ENCODE measurements around the gene C16orf82.
"Not testable (repeated sequence)": the region's sequence is repeated elsewhere in the genome, so short reads cannot be mapped to it uniquely, and the experiment has no call there.

Gene C16orf82

DNA sequence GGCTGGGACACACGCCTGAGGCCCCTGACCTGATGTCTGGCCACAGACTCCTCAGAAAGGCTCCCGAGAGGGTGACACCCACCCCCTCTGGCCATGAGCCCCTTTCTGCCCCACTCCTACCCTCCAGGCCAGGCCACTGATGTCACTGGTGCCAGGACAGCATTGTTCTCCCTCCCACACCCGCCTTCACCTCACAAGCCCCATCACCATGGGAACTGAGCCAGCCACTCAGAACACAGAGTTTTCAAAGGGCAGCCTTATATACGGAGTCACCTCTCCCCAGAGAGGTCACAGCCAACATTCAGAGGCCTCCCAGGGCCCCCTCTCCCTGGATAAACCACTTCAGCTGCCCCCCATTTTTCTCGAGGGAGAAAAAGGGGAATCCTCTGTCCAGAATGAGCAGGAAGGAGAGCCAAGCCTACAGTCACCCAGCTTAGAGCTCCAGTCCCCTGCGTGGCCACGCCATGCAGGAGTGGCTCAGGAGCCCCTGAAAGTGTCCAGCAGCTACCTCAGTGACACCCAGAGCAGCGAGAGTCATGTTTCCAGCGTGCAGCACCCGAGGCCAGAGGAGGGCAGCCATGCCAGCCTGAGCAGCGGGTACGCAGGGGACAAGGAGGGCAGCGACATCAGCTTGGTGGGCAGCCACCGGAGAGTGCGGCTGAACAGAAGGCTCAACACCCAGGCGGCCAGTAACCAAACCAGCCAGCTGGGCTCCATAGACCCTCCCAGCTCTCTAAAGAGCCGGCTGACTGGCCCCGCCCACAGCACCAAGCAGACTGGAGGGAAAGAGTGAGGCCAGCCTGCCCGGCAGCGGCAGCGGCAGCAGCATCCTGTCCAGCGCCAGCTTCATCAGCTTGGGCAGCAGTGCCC lies at the start of gene C16orf82:
C16orf82 (plus strand) TSS at position 260 of the 870 bp plus-strand sequence.
- FAIRE-seq: no peak

DNA sequence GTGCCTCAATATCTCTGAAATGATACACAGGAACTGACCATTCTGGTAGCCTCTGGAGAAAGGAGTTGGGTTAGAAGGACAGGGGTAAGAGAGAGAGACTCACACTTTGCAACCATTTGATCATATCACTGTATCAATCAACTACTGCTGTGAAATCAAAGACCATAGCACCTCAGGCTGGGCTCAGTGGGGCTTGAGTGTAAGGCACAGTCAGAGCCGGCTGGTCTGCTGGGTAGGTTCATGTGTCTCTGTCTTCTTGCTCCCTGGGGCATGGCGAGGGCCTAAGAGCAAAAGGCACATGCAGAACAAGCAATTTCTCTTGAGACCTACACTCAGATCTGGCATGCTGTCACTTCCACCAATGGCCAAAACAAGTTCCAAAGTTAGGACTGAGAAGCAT lies 46.7 kb upstream of the C16orf82 start:
- FAIRE-seq: no peak

DNA sequence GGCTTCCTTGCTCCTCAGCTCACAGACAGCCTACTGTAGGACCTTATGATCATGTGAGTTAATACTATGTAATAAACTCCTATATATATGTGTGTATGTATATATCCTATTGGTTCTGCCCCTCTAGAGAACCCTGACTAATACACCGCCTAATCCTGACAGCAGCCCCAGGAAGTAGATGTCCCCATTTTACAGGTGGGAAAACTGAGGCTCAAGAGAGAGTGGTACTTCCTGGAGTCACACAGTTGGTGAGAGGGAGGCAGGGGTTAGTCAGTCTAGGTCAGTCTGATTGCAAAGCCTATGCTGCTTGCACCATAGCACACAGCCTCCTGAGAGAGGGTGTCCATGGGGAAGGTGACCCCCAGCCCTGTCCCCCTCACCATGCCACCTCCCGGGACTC lies 42.7 kb upstream of the C16orf82 start:
- no peak for FAIRE-seq

DNA sequence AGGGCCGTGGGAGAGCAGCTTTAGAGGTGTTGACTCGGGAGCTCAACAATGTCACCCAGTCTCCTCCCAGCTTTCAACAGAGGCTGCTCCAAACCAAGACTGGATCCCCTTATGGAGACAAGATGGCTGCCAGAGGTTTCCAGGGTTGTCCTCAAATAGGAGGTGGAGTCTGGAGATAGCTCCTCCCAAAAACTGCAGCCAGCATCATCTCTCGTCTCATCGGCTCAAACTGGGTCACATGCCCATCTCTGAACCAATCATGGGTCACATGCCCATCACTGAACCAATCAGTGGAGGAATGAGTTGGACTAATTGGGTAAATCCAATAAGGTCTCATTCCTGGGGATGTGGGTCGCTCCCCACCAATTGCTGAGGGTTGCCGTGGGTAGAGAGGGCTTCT lies 41.1 kb upstream of the C16orf82 start:
- no peak for FAIRE-seq

DNA sequence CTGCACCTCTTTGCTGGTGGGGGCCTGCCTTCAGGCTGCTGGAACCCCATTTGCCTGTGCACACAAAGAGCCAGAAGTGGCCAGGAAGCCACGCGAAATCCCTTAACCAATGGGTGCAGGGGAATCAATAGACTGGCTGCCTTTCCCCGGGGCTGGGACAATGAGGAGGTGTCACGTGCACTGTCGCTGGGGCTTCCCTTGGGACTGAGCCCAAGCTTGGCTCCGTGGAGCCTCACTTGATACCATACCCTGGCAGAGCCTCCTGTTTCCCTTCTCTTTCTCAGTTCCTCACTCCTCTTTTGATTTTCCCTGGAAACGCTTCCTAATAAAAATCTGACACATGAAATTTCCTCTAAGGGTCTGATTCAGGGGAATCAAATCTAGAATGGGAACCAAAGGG lies 38.8 kb upstream of the C16orf82 start:
- FAIRE-seq: no peak

DNA sequence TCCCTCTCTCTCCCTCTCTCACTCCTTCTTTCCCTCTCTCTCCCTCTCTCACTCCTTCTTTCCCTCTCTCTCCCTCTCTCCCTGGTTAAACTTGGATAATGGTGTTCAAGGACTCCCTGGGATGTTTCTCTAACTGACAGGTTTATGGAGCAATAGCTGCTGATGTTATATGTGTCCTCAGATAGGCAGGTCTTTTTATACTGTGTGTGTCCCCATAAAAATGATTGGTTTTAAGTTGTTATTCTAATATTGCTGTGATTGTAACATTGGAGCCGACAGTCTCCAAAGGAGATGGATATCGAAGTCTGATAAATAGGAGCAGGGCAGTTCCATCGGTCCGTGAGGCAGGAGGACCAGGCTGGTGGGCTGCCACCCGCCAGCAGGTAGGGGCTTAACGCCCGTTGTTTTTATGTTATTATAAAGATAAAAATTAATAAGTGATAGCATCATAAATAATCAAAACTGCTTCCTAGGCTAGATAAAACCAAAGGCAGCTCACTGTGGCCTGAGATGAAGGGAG lies 38.1 kb upstream of the C16orf82 start:
- no peak for FAIRE-seq

DNA sequence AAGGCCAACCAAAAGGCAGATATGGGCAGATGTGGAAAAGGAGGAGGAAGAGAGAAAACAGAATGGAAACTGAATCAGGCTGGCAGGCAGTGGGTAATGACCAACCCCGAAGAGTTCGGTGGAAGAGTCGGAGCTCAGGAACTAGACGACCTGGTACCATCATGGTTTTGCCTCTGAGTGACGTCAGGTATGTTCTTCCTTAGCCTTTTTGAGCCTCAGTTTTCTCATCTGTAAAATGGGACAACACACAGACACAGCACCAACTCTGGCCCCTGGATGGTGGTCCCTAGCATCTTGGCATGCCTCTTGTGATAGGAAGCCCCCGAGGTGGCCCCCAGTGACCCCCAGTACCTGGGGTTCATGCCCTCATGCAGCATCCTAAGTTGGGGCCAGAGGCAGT lies 37.2 kb upstream of the C16orf82 start:
- no peak for FAIRE-seq

DNA sequence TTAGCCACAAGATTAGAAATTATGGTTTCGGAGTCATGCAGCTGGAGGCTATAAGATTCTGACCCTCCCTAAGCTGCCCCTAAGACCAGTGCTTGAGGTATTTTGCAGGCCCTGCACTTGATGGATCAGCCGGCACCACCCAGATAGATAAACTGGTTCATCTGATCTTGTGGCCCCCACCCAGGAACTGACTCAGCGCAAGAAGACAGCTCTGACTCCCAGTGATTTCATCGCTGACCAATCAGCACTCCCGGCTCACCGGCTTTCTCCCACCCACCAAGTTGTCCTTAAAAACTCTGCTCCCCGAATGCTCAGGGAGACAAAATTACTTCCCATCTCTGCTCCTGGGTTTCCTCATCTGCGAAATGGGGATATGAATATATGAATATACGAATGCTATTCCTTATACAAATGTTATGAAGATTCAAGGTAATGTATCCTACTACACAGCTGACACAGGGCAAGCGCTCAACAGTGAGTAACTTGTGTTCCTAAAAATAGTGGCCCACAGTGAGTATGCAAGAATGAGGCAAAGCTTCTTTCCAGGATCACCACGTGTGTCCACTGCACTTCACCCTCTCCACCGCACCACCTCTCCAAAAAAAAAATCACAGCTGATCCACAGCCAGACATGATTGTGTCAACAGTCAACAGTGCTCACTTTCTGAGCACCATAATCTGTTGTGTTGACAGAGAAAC lies 33.3 kb upstream of the C16orf82 start:
- no peak for FAIRE-seq

DNA sequence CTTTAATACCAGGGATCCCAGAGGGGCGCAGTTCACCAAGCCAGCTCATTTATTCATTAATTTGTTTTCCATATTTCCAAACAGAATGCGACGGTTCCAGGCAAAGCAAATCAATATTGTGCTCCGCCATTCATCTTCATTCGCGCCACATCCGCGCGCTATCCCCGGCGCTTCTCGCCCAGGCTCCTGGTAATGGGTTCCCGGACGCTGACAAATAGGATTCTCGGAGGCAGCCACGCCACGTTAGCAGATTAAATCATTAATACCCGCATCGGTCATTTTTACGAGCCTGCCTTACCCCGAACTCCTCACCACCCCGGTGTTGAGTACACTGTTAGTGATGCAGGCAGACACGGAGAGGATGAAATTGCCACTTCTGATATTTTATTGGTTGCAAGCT lies 26.0 kb upstream of the C16orf82 start:
- no peak for FAIRE-seq

DNA sequence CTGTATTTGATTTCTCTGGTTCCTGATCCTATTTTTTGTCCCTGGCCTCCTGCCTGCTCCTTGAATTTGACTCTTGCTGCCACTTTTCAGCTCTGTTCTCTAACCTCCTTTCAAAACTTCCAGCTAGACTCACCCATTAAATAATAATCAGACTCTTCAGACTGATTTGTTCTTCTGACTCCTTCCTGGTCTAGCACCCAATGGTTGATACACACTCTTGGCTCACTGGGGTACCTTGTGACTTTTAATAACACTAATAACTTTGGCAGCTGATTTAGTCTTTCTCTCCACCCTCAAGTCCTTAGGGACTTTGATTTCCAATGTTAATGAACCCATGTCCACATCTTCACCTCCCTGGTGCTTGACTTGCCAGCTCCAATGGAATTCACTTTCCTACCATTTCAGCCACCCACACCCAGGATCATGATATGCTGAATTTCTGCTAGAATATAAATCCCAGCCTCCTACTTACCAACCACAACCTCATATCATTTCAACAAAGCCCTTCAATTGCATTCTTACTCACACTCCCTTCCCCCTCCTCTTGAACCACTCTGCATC lies 19.7 kb upstream of the C16orf82 start:
- FAIRE-seq: no peak

DNA sequence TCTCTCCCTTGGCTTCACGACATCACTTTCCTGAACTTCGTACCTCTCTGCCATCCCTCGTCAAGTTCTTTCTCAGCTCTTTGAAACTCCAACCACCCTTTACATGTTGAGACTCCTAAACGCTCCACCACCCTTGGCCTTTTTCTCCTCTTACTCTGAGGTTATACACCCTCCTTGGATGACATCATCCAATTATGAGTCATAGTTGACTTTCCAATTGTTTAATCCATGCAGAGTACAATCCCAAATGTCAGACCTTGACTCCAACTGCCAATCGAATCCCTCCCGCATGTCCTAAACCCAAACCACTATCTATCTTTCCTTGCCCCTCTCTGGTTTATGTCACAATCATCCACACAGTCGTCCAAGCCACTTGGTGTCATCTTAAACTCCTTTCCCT lies 18.4 kb upstream of the C16orf82 start:
- FAIRE-seq: no peak

DNA sequence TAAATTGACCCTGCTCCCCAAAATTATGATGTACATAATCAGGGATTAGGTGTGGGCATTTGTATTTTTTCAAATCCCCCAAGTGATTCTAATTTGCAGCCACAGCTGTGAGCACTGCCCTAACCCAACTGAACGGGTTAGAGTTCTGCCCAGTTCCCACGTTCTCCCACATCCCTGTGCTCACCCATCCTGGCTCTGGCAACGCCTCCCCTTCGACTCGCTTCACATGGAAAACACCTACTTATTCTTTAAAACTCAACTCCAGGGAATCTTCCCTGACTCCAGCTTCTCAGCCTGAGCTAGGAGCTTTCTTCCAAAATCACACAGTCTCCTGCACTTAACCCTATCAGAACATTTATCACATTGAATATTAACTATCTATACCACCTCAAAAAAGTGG lies 17.6 kb upstream of the C16orf82 start:
- no peak for FAIRE-seq

DNA sequence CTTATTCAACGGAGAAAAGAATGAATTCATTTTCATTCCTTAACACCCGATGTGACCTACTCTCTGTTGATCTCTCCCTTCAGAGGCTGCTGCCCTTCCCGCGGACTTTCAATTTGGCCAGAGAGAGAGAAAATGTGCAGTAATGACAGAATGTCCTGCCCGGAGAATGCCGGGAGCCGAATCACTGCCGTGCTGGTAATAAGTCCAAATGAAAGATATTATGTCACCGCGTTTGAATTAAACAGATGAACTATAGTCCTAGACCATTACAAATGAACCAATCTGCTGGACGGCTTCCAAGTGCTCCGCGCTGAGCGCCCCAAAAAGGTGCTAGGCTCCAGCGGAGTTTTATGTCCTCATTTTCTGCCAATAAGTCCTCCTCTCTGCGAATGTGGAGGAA lies 14.7 kb upstream of the C16orf82 start:
- FAIRE-seq: no peak

DNA sequence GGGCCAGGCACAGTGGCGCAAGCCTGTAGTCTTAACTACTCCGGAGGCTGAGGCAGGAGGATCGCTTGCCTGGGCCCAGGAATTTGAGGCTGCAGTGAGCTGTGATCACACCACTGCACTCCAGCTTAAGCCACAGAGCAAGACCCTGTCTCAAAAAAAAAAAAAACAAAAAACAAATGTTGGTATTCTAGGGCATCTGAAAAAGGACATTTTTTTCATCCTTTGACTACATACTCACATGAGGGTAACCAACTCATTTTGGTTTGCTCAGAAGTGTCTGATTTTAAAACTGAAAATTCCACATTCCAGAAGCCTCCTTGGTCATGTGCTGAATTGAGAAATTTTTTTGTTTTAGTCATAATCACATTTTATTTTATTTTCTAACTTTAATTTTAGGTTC lies 12.7 kb upstream of the C16orf82 start:
- FAIRE-seq: no peak

DNA sequence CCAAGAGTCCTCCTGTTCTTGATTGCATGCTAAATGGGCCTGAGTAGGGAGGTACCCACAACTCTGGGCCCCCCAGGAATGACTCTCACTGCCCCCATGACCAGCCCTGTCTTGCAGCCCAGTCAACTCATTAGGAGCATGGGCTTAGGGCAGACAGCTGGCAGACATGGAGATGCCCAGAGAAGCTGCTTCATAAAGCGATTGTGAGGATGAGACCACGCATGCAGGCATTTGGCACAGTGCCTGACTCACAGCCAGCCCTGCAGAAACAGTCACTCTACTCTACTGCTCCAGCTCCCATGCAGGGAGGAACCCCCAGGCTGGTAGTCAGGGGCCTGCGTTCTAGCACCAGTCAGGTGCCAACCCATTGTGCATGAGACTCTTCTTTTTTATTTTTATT lies 8.4 kb upstream of the C16orf82 start:
- FAIRE-seq: no peak

DNA sequence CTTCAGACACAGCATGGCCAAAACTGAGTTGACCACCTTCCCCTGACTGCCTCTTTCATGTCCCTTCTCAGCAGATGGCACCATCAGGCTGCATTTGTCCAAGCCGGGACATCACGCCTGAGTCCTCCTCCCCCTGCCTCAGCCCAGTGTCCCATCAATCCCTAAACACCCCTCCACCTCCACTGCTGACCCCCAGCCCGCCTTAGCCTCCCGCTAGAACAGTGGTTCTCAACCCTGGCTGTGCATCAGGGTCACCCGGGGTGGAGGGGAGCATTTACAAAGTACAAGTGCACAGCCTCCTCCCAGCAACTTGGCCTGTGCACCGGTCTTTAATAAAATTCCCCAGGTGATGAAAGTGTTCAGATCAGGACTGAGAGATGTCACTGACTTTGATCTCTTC lies 4.0 kb downstream of the C16orf82 start:
- no peak for FAIRE-seq

DNA sequence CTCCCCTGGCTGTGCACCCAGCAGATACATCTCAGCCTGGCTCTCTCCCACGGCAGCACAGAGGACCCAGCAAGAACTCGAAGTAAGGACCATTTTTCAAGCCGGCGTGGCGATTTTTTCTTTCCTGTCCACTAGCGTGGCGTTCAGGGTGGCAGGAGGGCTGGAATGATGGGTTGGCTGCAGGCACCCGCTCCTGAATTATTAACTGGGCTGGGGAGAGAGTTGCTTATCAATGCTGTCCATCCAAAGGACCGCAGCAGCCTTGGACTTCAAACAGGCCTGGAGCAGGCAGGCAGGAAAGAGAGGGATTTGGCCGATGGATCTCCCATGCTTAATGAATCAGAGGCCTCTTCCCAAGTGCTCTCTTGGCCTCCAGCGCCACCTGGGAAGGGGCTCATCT lies 7.0 kb downstream of the C16orf82 start:
- no peak for FAIRE-seq

DNA sequence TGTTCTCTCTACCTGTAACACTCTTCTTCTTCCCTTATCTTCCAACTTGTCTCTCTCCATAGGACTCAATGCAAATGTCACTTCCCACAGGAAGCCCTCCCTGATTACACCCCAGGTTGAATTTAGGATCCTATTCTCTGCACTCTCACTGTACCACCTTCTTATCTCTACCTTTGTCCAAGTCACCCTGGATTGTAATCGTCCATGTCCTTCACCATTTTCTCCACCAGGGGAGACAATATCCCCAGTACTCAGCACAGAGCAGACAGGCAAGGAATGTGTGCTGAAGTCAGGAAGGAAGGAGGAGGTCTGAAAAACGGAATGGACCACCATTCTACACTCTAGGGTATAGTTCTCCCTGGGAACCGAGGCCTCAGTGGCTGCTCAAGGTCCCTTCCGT lies 14.2 kb downstream of the C16orf82 start:
- no peak for FAIRE-seq

DNA sequence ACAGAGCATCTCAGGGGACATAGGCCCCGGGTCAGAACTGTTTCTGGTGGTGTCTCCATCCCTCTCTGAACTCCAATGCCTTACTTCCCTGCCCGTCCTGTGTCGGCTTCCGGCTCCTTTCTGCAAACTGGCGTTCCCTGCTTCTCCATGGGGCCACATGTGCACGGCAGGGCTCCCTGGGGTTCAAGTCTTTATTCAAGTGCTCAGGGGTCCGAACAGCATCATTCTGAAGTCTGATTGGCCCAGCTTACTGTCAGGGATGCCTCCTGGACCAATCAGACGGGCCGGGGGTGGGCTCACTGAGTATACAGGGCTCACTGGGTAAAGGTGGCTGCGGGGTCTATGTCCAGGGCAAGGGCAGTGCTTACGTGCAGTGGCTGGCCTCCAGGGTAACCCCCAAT lies 17.1 kb downstream of the C16orf82 start:
- FAIRE-seq: no peak

DNA sequence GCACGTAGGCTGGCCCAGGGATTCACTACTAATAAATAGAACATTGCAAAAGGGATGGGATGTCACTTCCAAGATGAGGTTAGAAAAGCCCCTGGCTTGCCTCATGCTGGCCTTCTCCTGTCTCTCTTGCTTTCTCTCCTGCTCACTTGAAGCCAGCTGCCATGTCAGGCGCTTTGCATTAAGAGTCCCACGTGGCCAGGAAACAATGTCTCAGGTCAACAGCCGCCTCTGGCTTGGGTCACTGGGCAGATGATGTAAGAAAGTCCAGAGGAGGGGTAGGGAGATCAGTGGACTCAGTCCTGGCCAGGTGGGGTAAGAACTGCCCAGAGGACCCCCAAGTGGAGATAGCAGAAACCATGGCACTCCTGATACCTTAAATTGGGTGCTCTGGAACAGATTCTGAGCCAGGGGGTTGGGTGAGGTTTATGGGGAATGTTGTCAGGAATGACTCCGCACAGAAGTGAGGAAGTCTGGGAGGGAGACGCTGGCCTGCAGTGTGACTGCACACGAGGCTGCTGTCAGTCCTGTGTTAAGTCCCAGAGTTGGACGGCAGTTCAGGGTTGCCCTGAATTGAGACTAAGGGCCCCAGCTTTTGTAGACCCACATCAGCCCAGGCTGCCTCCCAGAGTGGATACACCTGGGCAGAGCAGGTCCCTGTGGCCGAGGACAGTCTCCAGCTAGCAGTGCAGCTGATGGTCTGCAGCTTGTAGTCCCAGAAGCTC lies 17.7 kb downstream of the C16orf82 start:
- no peak for FAIRE-seq

DNA sequence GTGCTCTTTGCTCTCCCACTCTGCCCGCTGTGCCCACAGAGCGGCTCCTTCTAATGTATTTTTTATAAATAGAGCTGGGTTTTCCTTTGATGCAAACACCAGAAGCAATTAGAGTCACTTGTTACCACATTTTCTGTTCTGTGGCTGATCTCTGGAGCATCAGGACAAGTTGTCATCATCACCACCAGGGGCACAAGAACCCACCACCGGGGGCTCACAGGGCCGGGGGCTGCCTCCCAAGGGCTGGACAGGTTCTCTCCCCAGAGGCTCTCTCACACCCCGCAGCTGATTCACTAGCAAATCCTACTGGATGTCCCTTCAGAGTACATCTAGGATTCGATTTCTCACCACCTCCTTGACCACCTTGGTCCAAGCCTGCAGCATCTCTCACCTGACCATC lies 18.5 kb downstream of the C16orf82 start:
- no peak for FAIRE-seq

DNA sequence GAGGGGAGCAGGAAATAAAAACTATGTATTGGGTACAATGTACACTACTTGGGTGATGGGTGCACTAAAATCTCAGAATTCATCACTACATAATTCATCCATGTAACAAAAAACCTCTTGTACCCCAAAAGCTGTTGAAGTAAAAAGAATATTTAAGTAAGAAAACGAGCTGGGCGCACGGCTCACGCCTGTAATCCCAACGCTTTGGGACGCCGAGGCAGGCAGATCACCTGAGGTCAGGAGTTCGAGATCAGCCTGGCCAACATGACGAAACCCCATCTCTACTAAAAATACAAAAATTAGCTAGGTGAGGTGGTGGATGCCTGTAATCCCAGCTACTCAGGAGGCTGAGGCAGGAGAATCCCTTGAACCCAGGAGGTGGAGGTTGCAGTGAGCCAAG lies 19.3 kb downstream of the C16orf82 start:
- not testable (repeated sequence) for FAIRE-seq

DNA sequence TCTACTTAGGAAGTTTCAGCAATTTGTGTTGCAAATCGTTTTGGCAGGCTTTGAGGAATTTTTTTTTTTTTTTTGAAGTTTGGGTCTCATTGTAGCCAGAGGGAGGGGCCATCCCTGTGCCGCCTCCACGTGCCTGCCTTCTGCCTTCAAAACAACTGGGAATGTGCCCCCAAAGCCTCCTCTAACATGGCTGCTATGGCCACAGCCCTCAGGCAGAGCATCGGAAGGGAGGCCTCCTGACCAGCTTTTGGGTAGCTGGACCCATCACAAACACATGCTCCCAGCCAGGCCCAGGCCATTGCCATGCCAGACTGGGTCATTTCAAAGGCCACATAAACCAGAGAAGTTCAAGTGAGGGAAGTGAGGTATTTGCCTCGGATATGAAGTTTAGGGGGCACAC lies 21.5 kb downstream of the C16orf82 start:
- FAIRE-seq: no peak
